ENCODE measurements around the gene C4orf17.
"Not testable (repeated sequence)": the region's sequence is repeated elsewhere in the genome, so short reads cannot be mapped to it uniquely, and the experiment has no call there.

Gene C4orf17

GRCh38 chr4:99510721-99511120 is at the start of gene C4orf17:
Gene C4orf17, plus strand, starts transcription at chr4:99511021. Its CDS starts 2,061 bp downstream, at chr4:99513082.
- no peak for DNase-seq

- no peak for DNase-seq
These were observed 49.0 kb upstream of the C4orf17 start for GRCh38 chr4:99461623-99462401.

GRCh38 chr4:99462875-99463464 is 47.9 kb upstream of the C4orf17 start:
- DNase-seq: peak; percentile 10

- no peak for DNase-seq
These were observed 47.3 kb upstream of the C4orf17 start for GRCh38 chr4:99463566-99463965.

GRCh38 chr4:99467887-99468286 is 42.9 kb upstream of the C4orf17 start:
- DNase-seq: no peak

- DNase-seq: no peak
These were observed 41.9 kb upstream of the C4orf17 start for GRCh38 chr4:99468889-99469288.

- no peak for DNase-seq
These were observed 39.5 kb upstream of the C4orf17 start for GRCh38 chr4:99471349-99471748.

- DNase-seq: no peak
These were observed 38.9 kb upstream of the C4orf17 start for GRCh38 chr4:99471896-99472295.

GRCh38 chr4:99473131-99473530 is 37.7 kb upstream of the C4orf17 start:
- DNase-seq: no peak

GRCh38 chr4:99483636-99484035 is 27.2 kb upstream of the C4orf17 start:
- DNase-seq: no peak

GRCh38 chr4:99485212-99485611 is 25.6 kb upstream of the C4orf17 start:
- DNase-seq: no peak

- not testable (repeated sequence) for DNase-seq
These were observed 24.2 kb upstream of the C4orf17 start for GRCh38 chr4:99486648-99487047.

- DNase-seq: no peak
These were observed 20.5 kb upstream of the C4orf17 start for GRCh38 chr4:99490286-99490685.

- DNase-seq: no peak
These were observed 5.9 kb upstream of the C4orf17 start for GRCh38 chr4:99504804-99505502.

GRCh38 chr4:99506781-99507180 is 4.0 kb upstream of the C4orf17 start:
- DNase-seq: no peak

- DNase-seq: no peak
These were observed 3.5 kb upstream of the C4orf17 start for GRCh38 chr4:99507349-99507748.

GRCh38 chr4:99507762-99508161 is 3.1 kb upstream of the C4orf17 start:
- DNase-seq: no peak

GRCh38 chr4:99518601-99519295 is 7.9 kb downstream of the C4orf17 start:
- no peak for DNase-seq

- no peak for DNase-seq
These were observed 18.4 kb downstream of the C4orf17 start for GRCh38 chr4:99529228-99529627.

GRCh38 chr4:99529956-99530355 is 19.1 kb downstream of the C4orf17 start:
- no peak for DNase-seq

- not testable (repeated sequence) for DNase-seq
These were observed 23.9 kb downstream of the C4orf17 start for GRCh38 chr4:99534699-99535098.

- no peak for DNase-seq
These were observed 25.4 kb downstream of the C4orf17 start for GRCh38 chr4:99536271-99536670.

GRCh38 chr4:99536848-99537247 is 26.0 kb downstream of the C4orf17 start:
- peak; percentile 9 for DNase-seq
